VCaP (cell line): ENCODE data around the gene RAC2.

ENCODE experiments used
- H3K27ac ChIP-seq: fragments of 450-650 bp; 2 replicates; pipeline ENCODE4 v1.5.1; 2017
- CTCF ChIP-seq: fragments of 450-650 bp; conservative IDR thresholded peaks from 2 replicates; pipeline ENCODE4 v1.5.1; 2017; ENCODE audit warnings: mild to moderate bottlenecking, moderate library complexity

Gene RAC2

GRCh38 chr22:37281195-37281594 lies 37.1 kb upstream of the RAC2 start:
- H3K27ac ChIP-seq, result no peak overlapping the region
- TF ChIP-seq CTCF, result no peak

- no peak overlapping the region for H3K27ac ChIP-seq
- TF ChIP-seq CTCF, result no peak
These were observed 36.6 kb upstream of the RAC2 start for GRCh38 chr22:37280718-37281117.

- TF ChIP-seq CTCF, result no peak
- no peak overlapping the region for H3K27ac ChIP-seq
These were observed 35.5 kb upstream of the RAC2 start for GRCh38 chr22:37279331-37280181.

- no peak overlapping the region for H3K27ac ChIP-seq
- no peak for TF ChIP-seq CTCF
These were observed 34.2 kb upstream of the RAC2 start for GRCh38 chr22:37278261-37278660.

- TF ChIP-seq CTCF, result no peak
- H3K27ac ChIP-seq, result no peak overlapping the region
These were observed 33.3 kb upstream of the RAC2 start for GRCh38 chr22:37277384-37277783.

GRCh38 chr22:37276776-37277175 lies 32.7 kb upstream of the RAC2 start:
- no peak overlapping the region for H3K27ac ChIP-seq
- TF ChIP-seq CTCF, result no peak

GRCh38 chr22:37275622-37276021 lies 31.6 kb upstream of the RAC2 start:
- no peak for TF ChIP-seq CTCF
- H3K27ac ChIP-seq, result no peak overlapping the region
